Mammary epithelial cell (primary cell): ENCODE results near the gene RPS25.

Source experiments
- EZH2 ChIP-seq: IDR thresholded peaks from 2 replicates; pipeline ENCODE4 v1.6.1; 2012; ENCODE audit warnings: low read length, inconsistent platforms, borderline replicate concordance
- TF ChIP-seq, protein P1 (sequence below), 2 donors: IDR thresholded peaks in 1 of 2; conservative IDR thresholded peaks in 1 of 2; 2 replicates each; pipeline ENCODE4 v1.5.1; 2011 to 2012; ENCODE audit warnings: inconsistent platforms in 2 of 2, low read length in 2 of 2, mild to moderate bottlenecking in 2 of 2, control low read depth in 1 of 2, low read depth in 1 of 2; ENCODE audit not compliant: insufficient read depth in 1 of 2; ENCODE audit errors: extremely low read depth in 1 of 2

- TF ChIP-seq, protein P1, sequence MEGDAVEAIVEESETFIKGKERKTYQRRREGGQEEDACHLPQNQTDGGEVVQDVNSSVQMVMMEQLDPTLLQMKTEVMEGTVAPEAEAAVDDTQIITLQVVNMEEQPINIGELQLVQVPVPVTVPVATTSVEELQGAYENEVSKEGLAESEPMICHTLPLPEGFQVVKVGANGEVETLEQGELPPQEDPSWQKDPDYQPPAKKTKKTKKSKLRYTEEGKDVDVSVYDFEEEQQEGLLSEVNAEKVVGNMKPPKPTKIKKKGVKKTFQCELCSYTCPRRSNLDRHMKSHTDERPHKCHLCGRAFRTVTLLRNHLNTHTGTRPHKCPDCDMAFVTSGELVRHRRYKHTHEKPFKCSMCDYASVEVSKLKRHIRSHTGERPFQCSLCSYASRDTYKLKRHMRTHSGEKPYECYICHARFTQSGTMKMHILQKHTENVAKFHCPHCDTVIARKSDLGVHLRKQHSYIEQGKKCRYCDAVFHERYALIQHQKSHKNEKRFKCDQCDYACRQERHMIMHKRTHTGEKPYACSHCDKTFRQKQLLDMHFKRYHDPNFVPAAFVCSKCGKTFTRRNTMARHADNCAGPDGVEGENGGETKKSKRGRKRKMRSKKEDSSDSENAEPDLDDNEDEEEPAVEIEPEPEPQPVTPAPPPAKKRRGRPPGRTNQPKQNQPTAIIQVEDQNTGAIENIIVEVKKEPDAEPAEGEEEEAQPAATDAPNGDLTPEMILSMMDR (conservative IDR thresholded peaks at IDR 0.05 in 1 of 2, IDR thresholded peaks at IDR 0.05 in 1 of 2; ENCODE audit: extremely low read depth in 1 of 2, insufficient read depth in 1 of 2, low read depth in 1 of 2, low read length in 2 of 2), result no peak
- TF ChIP-seq EZH2, result no peak
These were observed 19.8 kb downstream of the RPS25 start for GRCh38 chr11:118998388-118998717.
